Measurements from ENCODE around the gene CPPED1.

CPPED1 gene

GRCh38 chr16:12609937-12610699, 193.6 kb downstream of the CPPED1 start:
- DNase-seq (ENCODE audit: low read depth, low spot score) = no peak
